GM12878 (cell line): Measurements from ENCODE around the gene PLB1.

Experiments used
- EZH2 ChIP-seq: IDR thresholded peaks from 2 replicates; pipeline ENCODE4 v1.6.1; 2012; ENCODE audit warnings: low read depth, mild to moderate bottlenecking, control low read depth, inconsistent platforms, low read length, borderline replicate concordance; ENCODE audit not compliant: control insufficient read depth
- TF ChIP-seq, protein P1 (sequence below): fragments of 450-650 bp; IDR thresholded peaks from 2 replicates; pipeline ENCODE4 v1.6.1; 2017; ENCODE audit warnings: antibody characterized with exemption, mild to moderate bottlenecking, moderate library complexity

DNA sequence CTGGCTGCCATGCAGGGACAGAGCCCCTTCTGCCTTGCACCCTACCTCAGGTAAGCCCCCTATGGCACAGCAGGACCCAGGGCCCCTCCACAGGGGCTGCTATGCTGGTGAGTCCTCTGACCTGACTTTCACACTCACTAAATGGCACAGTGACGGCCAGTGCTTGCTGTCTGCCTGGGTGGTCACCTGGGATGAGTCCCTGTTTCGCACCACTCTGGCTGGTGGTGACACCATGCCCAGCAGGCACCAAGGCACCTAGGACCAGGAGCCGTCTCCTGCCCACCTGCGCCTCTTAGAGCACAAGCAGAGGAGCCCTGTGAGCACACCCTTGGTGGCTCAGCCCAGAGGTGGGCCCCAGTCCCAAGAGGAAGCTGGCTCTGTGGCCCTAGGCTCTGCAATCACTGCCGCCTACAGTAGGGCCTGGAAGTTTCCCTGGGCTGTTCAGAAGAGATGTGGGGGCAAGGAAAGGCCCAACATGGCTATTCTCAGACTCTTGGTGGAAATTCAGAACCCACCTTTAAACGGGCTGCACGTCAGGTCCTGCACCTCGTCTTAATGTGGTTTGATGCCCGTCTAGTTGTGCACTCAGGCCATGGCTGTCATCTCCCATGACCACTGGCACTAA lies 96.0 kb downstream of the PLB1 start:
- no peak for TF ChIP-seq EZH2
- TF ChIP-seq, protein P1, sequence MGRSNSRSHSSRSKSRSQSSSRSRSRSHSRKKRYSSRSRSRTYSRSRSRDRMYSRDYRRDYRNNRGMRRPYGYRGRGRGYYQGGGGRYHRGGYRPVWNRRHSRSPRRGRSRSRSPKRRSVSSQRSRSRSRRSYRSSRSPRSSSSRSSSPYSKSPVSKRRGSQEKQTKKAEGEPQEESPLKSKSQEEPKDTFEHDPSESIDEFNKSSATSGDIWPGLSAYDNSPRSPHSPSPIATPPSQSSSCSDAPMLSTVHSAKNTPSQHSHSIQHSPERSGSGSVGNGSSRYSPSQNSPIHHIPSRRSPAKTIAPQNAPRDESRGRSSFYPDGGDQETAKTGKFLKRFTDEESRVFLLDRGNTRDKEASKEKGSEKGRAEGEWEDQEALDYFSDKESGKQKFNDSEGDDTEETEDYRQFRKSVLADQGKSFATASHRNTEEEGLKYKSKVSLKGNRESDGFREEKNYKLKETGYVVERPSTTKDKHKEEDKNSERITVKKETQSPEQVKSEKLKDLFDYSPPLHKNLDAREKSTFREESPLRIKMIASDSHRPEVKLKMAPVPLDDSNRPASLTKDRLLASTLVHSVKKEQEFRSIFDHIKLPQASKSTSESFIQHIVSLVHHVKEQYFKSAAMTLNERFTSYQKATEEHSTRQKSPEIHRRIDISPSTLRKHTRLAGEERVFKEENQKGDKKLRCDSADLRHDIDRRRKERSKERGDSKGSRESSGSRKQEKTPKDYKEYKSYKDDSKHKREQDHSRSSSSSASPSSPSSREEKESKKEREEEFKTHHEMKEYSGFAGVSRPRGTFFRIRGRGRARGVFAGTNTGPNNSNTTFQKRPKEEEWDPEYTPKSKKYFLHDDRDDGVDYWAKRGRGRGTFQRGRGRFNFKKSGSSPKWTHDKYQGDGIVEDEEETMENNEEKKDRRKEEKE = no peak
